Psoas muscle (tissue), 8 donors: Measurements from ENCODE around the gene MYLK4. TPM values are rescaled to one million over a fixed set of nuclear protein-coding genes. Genes with fewer than 3 reads are reported as not detected.

Source experiments
- ATAC-seq, 4 donors: fragments of 200-7000 bp; cut with Tn5 transposase; one replicate each; pipeline ENCODE4 v1.9.1; 2020; ENCODE audit warnings: moderate library complexity in 3 of 4, mild to moderate bottlenecking in 2 of 4
- DNase-seq, 2 donors: peaks; one replicate each; pipeline ENCODE4 v3.0.0-alpha.2; 2020
- H3K27ac ChIP-seq: fragments of 200-600 bp; one replicate; pipeline ENCODE4 v1.8.0; 2022
- H3K27me3 ChIP-seq, 3 donors: fragments of 200-600 bp in 1 of 3; one replicate each; pipeline versions ENCODE4 v1.6.1 to v1.8.0; 2013 to 2022; ENCODE audit warnings: low read length in 2 of 3, mild to moderate bottlenecking in 2 of 3, moderate library complexity in 1 of 3; ENCODE audit not compliant: insufficient read depth in 3 of 3
- H3K36me3 ChIP-seq, 2 donors: fragments of 200-600 bp in 1 of 2; one replicate each; pipeline versions ENCODE4 v1.6.1 to v1.8.0; 2013 to 2022; ENCODE audit warnings: low read depth in 1 of 2, mild to moderate bottlenecking in 1 of 2, moderate library complexity in 1 of 2; ENCODE audit not compliant: insufficient read depth in 1 of 2
- H3K4me1 ChIP-seq: fragments of 200-600 bp; one replicate; pipeline ENCODE4 v1.8.0; 2022
- H3K4me3 ChIP-seq: fragments of 200-600 bp; one replicate; pipeline ENCODE4 v1.8.0; 2022; ENCODE audit warnings: mild to moderate bottlenecking
- H3K9me3 ChIP-seq: fragments of 200-600 bp; one replicate; pipeline ENCODE4 v1.8.0; 2022
- WGBS, 3 donors: extraction: QIAGEN DNeasy Blood & Tissue Kit; methylation state at CpG; one replicate each; pipeline versions ENCODE4 v1.1.6 to v1.1.7; 2013; 5-methylcytosine and 5-hydroxymethylcytosine counted together
- intact Hi-C, 2 donors: fragments of 100-400 bp; cut with DNase I; formaldehyde crosslinking; loops; one replicate each; pipeline versions ENCODE4 v1.11.0 to v1.14.2; 2022
- polyA plus RNA-seq, 3 donors: library from polyadenylated mRNA; stranded (reverse); fragments of 200-250 nt; gene quantifications; one replicate each; pipeline ENCODE4 v1.2.3, GENCODE V29; 2013
- total RNA-seq, 4 donors: library from RNA; stranded (reverse); fragmentation: NEBNext Ultra II Directional in 2 of 4; extraction: Animal tissue kit (Norgen Biotek cat#: 25700) in 2 of 4; gene quantifications; one replicate each; pipeline versions ENCODE4 v1.2.1 to v1.2.4, GENCODE V29; 2021 to 2023
- TF ChIP-seq, protein P1 (sequence below): fragments of 200-600 bp; IDR thresholded peaks from one replicate; pipeline ENCODE4 v1.8.0; 2022; ENCODE audit warnings: antibody characterized with exemption
- donor health status: healthy with polysubstance abuse.
- donor health status: DM: no; HTN: no; CAD: no; lungs with moderate emphysema.
- donor health status: Bipolar disorder and iron deficiency.
- donor health status: healthy.
- donor health status: DM: yes; HTN: yes; CAD: no.
- donor health status: DM: no; HTN: no; CAD: no.
- donor health status: DM: no; HTN: no; CAD: no.
- donor health status: DM: yes; HTN: yes; CAD: no.

Gene MYLK4
- total and polyA plus RNA-seq, 7 donors: 0.09 to 143 (median 2.9) TPM

DNA sequence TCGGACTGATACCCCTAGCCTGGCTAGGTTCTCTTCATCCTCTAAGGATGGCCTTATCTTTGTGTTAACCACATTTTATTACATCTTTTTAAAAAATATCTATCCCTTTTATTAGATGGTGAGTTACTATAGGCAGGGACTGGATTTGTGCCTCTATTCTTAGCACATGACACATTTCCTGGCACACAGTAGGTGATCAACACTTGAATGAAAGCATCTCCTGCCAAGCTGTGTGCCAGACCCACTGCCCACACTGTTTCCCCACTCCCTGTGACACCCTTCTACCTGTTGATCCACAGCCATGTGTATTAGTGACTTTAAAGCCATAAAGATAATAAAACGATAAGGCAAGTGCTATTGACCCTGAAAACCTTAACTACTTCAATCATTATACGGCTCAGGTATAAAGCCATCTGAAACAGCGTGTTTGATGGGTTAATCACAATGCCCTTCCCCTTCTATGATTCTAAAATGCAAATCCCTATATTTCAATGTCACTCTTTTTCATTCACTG is 73.6 kb downstream of the MYLK4 start:
- no peaks in the 10 kb centered on the region for H3K27me3 ChIP-seq
- H3K4me3 ChIP-seq: no peak overlapping the region
- TF ChIP-seq, protein P1, sequence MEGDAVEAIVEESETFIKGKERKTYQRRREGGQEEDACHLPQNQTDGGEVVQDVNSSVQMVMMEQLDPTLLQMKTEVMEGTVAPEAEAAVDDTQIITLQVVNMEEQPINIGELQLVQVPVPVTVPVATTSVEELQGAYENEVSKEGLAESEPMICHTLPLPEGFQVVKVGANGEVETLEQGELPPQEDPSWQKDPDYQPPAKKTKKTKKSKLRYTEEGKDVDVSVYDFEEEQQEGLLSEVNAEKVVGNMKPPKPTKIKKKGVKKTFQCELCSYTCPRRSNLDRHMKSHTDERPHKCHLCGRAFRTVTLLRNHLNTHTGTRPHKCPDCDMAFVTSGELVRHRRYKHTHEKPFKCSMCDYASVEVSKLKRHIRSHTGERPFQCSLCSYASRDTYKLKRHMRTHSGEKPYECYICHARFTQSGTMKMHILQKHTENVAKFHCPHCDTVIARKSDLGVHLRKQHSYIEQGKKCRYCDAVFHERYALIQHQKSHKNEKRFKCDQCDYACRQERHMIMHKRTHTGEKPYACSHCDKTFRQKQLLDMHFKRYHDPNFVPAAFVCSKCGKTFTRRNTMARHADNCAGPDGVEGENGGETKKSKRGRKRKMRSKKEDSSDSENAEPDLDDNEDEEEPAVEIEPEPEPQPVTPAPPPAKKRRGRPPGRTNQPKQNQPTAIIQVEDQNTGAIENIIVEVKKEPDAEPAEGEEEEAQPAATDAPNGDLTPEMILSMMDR: no peak
- H3K9me3 ChIP-seq: no peaks in the 10 kb centered on the region
- H3K36me3 ChIP-seq: peaks cover 0 to 20% of the 10 kb centered on the region in 2 donors
- ATAC-seq (peak in 2 of 4 donors; percentile 82 to 83), DNase-seq (no peak)
- intact Hi-C loops: no loop called here
- H3K27ac ChIP-seq: peak overlapping the region; percentile 37
- WGBS, 3 donors: 84 to 95% (median 90%) methylated on average over 4 of the region's 4 CpGs
- peaks cover 4% of the 10 kb centered on the region for H3K4me1 ChIP-seq

DNA sequence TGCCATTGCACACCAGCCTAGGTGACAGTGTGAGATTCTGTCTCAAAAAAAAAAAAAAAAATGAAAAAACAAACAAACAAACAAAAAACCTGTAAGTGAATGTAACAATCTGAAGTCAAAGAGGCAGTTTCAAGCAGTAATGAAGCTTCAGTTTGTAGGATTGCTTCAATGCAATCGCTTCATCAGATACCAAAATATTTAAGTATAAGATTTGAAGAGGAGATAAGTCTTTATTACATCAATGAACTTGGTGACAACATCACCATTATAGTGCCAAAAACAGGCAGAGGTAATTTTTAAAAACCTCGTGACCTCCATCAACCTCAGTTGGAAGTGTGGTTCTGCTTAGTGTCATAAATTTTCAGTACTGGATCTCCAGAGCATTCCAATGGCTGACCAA is 74.7 kb downstream of the MYLK4 start:
- WGBS, 3 donors: 83 to 99% (median 90%) methylated on average over 2 of the region's 2 CpGs
- Histone ChIP-seq H3K27ac (no peak overlapping the region), H3K4me1 (peaks cover 4% of the 10 kb centered on the region), H3K4me3 (no peak overlapping the region), H3K9me3 (no peaks in the 10 kb centered on the region), H3K27me3 (no peaks in the 10 kb centered on the region), H3K36me3 (peaks cover 0 to 9% of the 10 kb centered on the region in 2 donors)
- ATAC-seq (no peak), DNase-seq (no peak)
- TF ChIP-seq, protein P1: no peak
- intact Hi-C loops: no loop called here

DNA sequence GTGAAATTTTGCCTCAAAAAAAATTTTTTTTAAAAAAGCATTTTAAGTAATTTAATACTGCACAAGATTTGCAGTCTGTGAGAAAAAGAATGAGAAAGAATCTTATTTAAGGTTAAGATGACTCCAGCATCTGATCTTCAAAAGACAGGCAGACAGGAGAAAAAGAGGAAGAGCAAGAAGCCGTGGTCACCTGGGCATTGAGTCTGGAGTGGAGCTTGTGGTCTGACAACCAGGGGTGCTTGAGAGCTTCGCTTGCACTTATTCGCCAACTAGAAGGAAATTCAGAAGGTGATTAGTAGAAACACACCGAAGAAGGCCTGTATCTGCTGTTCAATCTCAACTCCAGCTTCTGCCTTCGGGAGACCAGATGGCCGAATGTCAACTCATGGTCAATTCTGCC is 75.9 kb downstream of the MYLK4 start:
- ATAC-seq (no peak), DNase-seq (no peak)
- Histone ChIP-seq H3K36me3 (peaks cover 0 to 4% of the 10 kb centered on the region in 2 donors), H3K27ac (no peak overlapping the region), H3K4me3 (no peak overlapping the region), H3K4me1 (peaks cover 4% of the 10 kb centered on the region), H3K9me3 (no peaks in the 10 kb centered on the region), H3K27me3 (no peaks in the 10 kb centered on the region)
- TF ChIP-seq, protein P1: no peak
- intact Hi-C loops: no loop called here
- WGBS, 3 donors: 93 to 98% (median 96%) methylated on average over 6 of the region's 6 CpGs

DNA sequence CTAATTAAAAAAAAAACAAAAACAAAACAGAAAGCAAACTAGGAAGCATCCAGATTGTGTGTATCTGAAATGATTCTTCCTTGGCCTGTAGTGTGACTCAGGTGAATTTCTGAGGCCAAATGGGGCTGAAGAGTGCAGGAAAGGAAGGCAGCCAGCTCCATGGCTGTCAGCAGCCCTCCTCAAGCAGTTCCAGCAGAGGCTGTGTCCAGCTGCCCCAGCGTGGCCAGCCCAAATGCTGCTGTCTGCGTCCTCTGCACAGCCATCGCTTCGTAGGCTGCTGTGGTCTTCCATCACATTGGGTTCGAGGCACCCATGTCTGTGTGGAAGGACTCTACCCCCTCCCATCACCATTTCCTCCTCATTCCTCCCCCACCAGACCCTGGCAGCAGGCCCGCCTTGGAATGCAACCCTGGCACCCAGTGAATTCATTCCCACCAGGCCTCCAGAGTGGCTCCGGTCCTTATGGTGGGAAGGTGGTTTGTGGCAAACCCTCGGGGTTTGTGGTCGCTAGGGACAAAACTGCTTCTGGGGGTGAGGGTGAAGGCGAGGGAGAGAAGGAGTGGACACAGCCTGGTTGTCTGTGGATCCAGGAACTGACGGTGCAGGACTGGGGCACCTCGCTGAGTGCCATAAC is 81.5 kb downstream of the MYLK4 start:
- Histone ChIP-seq H3K9me3 (no peaks in the 10 kb centered on the region), H3K27me3 (no peaks in the 10 kb centered on the region), H3K36me3 (no peaks in the 10 kb centered on the region), H3K4me3 (no peak overlapping the region), H3K27ac (peak overlapping the region; percentile 37), H3K4me1 (peaks cover 9% of the 10 kb centered on the region)
- 57 to 88% (median 62%) methylated on average over 12 of the region's 12 CpGs for WGBS, 3 donors
- TF ChIP-seq, protein P1: no peak
- intact Hi-C loops: no loop called here
- ATAC-seq (no peak), DNase-seq (no peak)

DNA sequence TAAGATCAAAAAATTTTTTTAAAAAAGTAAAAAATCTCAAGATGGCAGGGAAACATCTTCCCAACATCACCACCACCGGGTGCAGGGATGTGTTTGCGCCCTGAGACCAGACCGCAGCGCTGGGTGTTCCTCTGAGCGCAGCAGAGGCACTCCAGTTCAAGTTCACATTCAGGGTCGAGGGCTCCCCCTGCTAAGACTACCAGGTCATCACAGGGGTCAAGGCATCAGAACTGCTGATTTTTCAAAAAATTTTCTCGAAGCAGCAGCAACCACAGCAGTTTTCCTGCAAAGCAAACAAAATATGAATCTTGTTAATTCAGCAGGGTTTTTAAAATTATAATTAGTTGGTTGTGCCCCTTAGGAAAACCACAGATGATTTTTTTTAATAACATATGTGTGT is 83.1 kb downstream of the MYLK4 start:
- Histone ChIP-seq H3K9me3 (no peaks in the 10 kb centered on the region), H3K36me3 (no peaks in the 10 kb centered on the region), H3K4me1 (peaks cover 9% of the 10 kb centered on the region), H3K27me3 (no peaks in the 10 kb centered on the region), H3K4me3 (no peak overlapping the region), H3K27ac (peak overlapping the region; percentile 89)
- TF ChIP-seq, protein P1: no peak
- no peak for ATAC-seq
- intact Hi-C loops: no loop called here
- no peak for DNase-seq
- 79 to 88% (median 79%) methylated on average over 7 of the region's 7 CpGs for WGBS, 3 donors
